Hepatocyte (in vitro differentiated cells): ENCODE measurements around the gene TCF4.

Source experiments
- EZH2phosphoT487 ChIP-seq: fragments of 200-600 bp; sonication (generic); IDR thresholded peaks from one replicate; pipeline ENCODE4 v1.6.1; 2018; ENCODE audit warnings: antibody characterized with exemption, mild to moderate bottlenecking, low read depth, moderate library complexity; ENCODE audit not compliant: unreplicated experiment, severe bottlenecking
- TF ChIP-seq, protein P1 (sequence below): fragments of 200-600 bp; sonication (generic); IDR thresholded peaks from 2 replicates; pipeline ENCODE4 v1.5.1; 2016; ENCODE audit warnings: antibody characterized with exemption, mild to moderate bottlenecking; ENCODE audit not compliant: poor library complexity

DNA sequence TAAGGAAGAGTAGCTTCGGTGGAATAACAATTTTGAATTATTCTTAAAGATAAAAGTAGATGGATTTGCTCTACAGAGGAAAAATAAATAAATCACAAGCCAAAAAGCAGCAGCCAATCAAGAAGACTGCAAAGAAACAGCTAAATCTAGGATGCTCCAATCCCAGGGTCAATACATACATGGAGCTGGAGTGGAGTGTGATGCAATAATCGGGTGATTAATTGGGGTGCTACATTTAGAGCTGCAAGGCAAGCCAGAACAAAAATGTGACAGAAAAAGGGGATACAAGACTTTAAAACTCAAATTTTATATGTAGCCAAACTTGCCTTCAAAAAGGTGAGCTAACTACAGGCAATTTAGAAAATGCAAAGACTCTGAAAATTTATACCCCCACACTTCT, 215.8 kb downstream of the TCF4 start:
- TF ChIP-seq, protein P1, sequence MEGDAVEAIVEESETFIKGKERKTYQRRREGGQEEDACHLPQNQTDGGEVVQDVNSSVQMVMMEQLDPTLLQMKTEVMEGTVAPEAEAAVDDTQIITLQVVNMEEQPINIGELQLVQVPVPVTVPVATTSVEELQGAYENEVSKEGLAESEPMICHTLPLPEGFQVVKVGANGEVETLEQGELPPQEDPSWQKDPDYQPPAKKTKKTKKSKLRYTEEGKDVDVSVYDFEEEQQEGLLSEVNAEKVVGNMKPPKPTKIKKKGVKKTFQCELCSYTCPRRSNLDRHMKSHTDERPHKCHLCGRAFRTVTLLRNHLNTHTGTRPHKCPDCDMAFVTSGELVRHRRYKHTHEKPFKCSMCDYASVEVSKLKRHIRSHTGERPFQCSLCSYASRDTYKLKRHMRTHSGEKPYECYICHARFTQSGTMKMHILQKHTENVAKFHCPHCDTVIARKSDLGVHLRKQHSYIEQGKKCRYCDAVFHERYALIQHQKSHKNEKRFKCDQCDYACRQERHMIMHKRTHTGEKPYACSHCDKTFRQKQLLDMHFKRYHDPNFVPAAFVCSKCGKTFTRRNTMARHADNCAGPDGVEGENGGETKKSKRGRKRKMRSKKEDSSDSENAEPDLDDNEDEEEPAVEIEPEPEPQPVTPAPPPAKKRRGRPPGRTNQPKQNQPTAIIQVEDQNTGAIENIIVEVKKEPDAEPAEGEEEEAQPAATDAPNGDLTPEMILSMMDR = no peak
- no peak for TF ChIP-seq EZH2phosphoT487
